ENCODE results near the gene CTCF. TPM values are rescaled to one million over a fixed set of nuclear protein-coding genes. Genes with fewer than 3 reads are reported as not detected.
A peak's percentile ranks its signal among the peaks of the same experiment; 100 is the strongest.

The CTCF gene
- total RNA-seq, 1 donor from 2014 or later: 31.3 TPM

DNA sequence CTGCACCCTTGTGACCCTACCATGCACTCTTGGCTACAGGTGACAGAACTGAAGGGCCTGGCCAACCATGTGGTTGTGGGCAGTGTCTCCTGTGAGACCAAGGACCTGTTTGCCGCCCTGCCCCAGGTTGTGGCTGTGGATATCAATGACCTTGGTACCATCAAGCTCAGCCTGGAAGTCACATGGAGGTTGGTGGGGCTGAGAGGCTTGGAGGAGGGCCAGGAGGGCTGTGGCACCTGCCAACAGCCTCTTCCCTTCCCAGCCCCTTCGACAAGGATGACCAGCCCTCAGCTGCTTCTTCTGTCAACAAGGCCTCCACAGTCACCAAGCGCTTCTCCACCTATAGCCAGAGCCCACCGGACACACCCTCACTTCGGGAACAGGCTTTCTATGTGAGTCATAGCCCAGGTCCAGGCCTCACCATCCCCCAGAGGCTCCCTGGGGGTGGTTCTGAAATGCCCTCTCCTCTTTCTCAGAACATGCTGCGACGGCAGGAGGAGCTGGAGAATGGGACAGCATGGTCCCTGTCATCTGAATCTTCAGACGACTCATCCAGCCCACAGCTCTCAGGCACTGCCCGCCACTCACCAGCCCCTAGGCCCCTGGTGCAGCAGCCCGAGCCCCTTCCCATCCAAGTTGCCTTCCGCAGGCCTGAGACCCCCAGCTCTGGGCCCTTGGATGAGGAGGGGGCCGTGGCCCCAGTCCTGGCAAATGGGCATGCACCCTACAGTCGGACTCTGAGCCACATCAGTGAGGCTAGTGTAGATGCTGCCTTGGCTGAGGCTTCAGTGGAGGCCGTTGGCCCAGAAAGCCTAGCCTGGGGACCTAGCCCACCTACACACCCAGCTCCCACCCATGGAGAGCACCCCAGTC lies 20.7 kb upstream of the CTCF start:
- peak overlapping the region in 1 of 3 donors; percentile 8 for H3K9ac ChIP-seq (ENCODE audit: low read depth in 1 of 3, low read length in 3 of 3)
- no peaks in the 10 kb centered on the region for H3K27me3 ChIP-seq (ENCODE audit: control insufficient read depth in 3 of 3, insufficient read depth in 3 of 3, low read length in 3 of 3)
- H3K27ac ChIP-seq (ENCODE audit: low read depth, low read length): no peak overlapping the region
- H3K4me3 ChIP-seq (ENCODE audit: low read length in 3 of 3): no peak overlapping the region
- H3K9me3 ChIP-seq (ENCODE audit: control insufficient read depth in 3 of 3, low read length in 3 of 3): no peaks in the 10 kb centered on the region
- peaks cover 29 to 71% (median 63%) of the 10 kb centered on the region in 3 donors for H3K4me1 ChIP-seq (ENCODE audit: control insufficient read depth in 3 of 3, insufficient read depth in 3 of 3, low read length in 3 of 3)
- H3K36me3 ChIP-seq (ENCODE audit: control insufficient read depth in 3 of 3, insufficient read depth in 3 of 3, low read length in 3 of 3): peaks cover 63 to 65% (median 64%) of the 10 kb centered on the region in 3 donors

GRCh38 chr16:67542464-67542863 lies 19.9 kb upstream of the CTCF start:
- Histone ChIP-seq H3K27ac (ENCODE audit: low read depth, low read length) (no peak overlapping the region), H3K9ac (ENCODE audit: low read depth in 1 of 3, low read length in 3 of 3) (no peak overlapping the region), H3K4me3 (ENCODE audit: low read length in 3 of 3) (no peak overlapping the region), H3K36me3 (ENCODE audit: control insufficient read depth in 3 of 3, insufficient read depth in 3 of 3, low read length in 3 of 3) (peaks cover 65 to 68% (median 67%) of the 10 kb centered on the region in 3 donors), H3K4me1 (ENCODE audit: control insufficient read depth in 3 of 3, insufficient read depth in 3 of 3, low read length in 3 of 3) (peaks cover 35 to 78% (median 65%) of the 10 kb centered on the region in 3 donors), H3K27me3 (ENCODE audit: control insufficient read depth in 3 of 3, insufficient read depth in 3 of 3, low read length in 3 of 3) (no peaks in the 10 kb centered on the region), H3K9me3 (ENCODE audit: control insufficient read depth in 3 of 3, low read length in 3 of 3) (no peaks in the 10 kb centered on the region)

GRCh38 chr16:67543036-67543435 lies 19.3 kb upstream of the CTCF start:
- Histone ChIP-seq H3K4me3 (ENCODE audit: low read length in 3 of 3) (no peak overlapping the region), H3K9ac (ENCODE audit: low read depth in 1 of 3, low read length in 3 of 3) (no peak overlapping the region), H3K4me1 (ENCODE audit: control insufficient read depth in 3 of 3, insufficient read depth in 3 of 3, low read length in 3 of 3) (peaks cover 40 to 84% (median 67%) of the 10 kb centered on the region in 3 donors), H3K27me3 (ENCODE audit: control insufficient read depth in 3 of 3, insufficient read depth in 3 of 3, low read length in 3 of 3) (no peaks in the 10 kb centered on the region), H3K36me3 (ENCODE audit: control insufficient read depth in 3 of 3, insufficient read depth in 3 of 3, low read length in 3 of 3) (peaks cover 67 to 72% (median 71%) of the 10 kb centered on the region in 3 donors), H3K27ac (ENCODE audit: low read depth, low read length) (no peak overlapping the region), H3K9me3 (ENCODE audit: control insufficient read depth in 3 of 3, low read length in 3 of 3) (no peaks in the 10 kb centered on the region)

DNA sequence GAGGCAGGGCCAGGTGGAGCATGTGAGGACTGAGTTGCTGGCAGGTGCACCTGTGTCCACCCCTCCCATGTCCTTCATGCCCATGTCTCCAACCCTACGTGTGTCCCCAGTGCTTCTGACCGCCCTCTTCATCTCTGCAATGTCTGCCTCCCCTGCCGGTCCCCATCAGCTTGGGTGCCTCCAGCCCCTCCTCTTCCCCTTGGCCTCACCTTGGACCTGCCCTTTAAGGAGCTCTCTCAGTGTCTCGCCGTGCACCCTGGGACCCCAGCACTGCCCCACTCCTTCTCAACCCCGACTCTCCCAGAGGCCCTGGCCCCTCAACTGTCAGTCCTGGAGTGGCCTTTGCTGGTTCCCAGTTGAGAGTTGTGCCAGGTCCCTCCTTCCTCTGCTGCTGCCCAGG lies 18.7 kb upstream of the CTCF start:
- no peaks in the 10 kb centered on the region for H3K27me3 ChIP-seq (ENCODE audit: control insufficient read depth in 3 of 3, insufficient read depth in 3 of 3, low read length in 3 of 3)
- no peak overlapping the region for H3K9ac ChIP-seq (ENCODE audit: low read depth in 1 of 3, low read length in 3 of 3)
- H3K36me3 ChIP-seq (ENCODE audit: control insufficient read depth in 3 of 3, insufficient read depth in 3 of 3, low read length in 3 of 3): peaks cover 73 to 78% (median 74%) of the 10 kb centered on the region in 3 donors
- no peak overlapping the region for H3K27ac ChIP-seq (ENCODE audit: low read depth, low read length)
- no peak overlapping the region for H3K4me3 ChIP-seq (ENCODE audit: low read length in 3 of 3)
- peaks cover 44 to 84% (median 67%) of the 10 kb centered on the region in 3 donors for H3K4me1 ChIP-seq (ENCODE audit: control insufficient read depth in 3 of 3, insufficient read depth in 3 of 3, low read length in 3 of 3)
- H3K9me3 ChIP-seq (ENCODE audit: control insufficient read depth in 3 of 3, low read length in 3 of 3): no peaks in the 10 kb centered on the region

GRCh38 chr16:67544329-67544841 lies 17.9 kb upstream of the CTCF start:
- no peak overlapping the region for H3K27ac ChIP-seq (ENCODE audit: low read depth, low read length)

DNA sequence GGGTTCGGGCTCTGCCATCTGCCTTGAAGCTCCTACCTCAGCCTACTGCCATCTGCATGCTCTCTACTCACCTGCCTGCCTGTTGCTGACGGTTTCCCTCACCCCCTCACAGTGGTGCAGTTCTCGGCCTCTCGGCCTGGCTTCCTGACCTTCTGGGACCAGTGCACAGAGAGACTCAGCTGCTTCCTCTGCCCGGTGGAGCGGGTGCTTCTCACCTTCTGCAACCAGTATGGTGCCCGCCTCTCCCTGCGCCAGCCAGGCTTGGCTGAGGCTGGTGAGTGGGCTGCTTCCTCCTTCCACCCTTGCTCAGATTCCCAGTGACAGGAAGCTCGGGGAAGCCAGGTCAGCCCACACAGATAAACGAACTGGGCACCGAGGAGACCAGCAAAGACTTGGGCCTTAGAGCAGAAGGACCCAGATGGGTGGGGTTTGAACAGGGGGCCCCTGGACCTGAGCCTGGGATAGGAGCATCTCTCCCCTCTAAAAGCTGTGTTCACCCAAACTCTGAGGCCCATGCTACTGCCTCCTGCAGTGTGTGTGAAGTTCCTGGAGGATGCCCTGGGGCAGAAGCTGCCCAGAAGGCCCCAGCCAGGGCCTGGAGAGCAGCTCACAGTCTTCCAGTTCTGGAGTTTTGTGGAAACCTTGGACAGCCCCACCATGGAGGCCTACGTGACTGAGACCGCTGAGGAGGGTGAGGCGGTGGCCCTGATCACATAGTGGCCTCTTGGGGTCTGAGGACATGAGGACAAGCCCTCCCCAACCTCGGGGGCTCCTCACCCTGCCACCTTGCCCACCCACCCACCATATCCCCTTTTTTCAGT lies 17.3 kb upstream of the CTCF start:
- Histone ChIP-seq H3K27ac (ENCODE audit: low read depth, low read length) (no peak overlapping the region), H3K9me3 (ENCODE audit: control insufficient read depth in 3 of 3, low read length in 3 of 3) (no peaks in the 10 kb centered on the region), H3K4me3 (ENCODE audit: low read length in 3 of 3) (no peak overlapping the region), H3K27me3 (ENCODE audit: control insufficient read depth in 3 of 3, insufficient read depth in 3 of 3, low read length in 3 of 3) (no peaks in the 10 kb centered on the region), H3K36me3 (ENCODE audit: control insufficient read depth in 3 of 3, insufficient read depth in 3 of 3, low read length in 3 of 3) (peaks cover 71 to 74% (median 73%) of the 10 kb centered on the region in 3 donors), H3K9ac (ENCODE audit: low read depth in 1 of 3, low read length in 3 of 3) (no peak overlapping the region), H3K4me1 (ENCODE audit: control insufficient read depth in 3 of 3, insufficient read depth in 3 of 3, low read length in 3 of 3) (peaks cover 50 to 88% (median 69%) of the 10 kb centered on the region in 3 donors)

More at GRCh38 chr16:67544329-67544841, 17.9 kb upstream of the CTCF start:
- Histone ChIP-seq H3K9me3 (ENCODE audit: control insufficient read depth in 3 of 3, low read length in 3 of 3) (no peaks in the 10 kb centered on the region), H3K4me1 (ENCODE audit: control insufficient read depth in 3 of 3, insufficient read depth in 3 of 3, low read length in 3 of 3) (peaks cover 44 to 84% (median 67%) of the 10 kb centered on the region in 3 donors), H3K9ac (ENCODE audit: low read depth in 1 of 3, low read length in 3 of 3) (no peak overlapping the region), H3K27me3 (ENCODE audit: control insufficient read depth in 3 of 3, insufficient read depth in 3 of 3, low read length in 3 of 3) (no peaks in the 10 kb centered on the region), H3K36me3 (ENCODE audit: control insufficient read depth in 3 of 3, insufficient read depth in 3 of 3, low read length in 3 of 3) (peaks cover 78 to 80% (median 78%) of the 10 kb centered on the region in 3 donors), H3K4me3 (ENCODE audit: low read length in 3 of 3) (no peak overlapping the region)

DNA sequence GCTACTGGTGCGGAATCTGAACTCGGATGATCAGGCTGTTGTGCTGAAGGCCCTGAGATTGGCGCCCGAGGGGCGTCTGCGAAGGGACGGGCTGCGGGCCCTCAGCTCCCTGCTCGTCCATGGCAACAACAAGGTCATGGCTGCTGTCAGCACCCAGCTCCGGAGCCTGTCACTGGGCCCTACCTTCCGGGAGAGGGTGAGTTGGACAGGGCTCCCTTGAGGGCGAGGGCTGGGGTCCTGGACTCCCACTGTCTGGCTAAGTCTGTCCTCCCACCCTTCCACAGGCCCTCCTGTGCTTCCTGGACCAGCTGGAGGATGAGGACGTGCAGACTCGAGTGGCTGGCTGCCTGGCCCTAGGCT lies 16.7 kb upstream of the CTCF start:
- Histone ChIP-seq H3K27me3 (ENCODE audit: control insufficient read depth in 3 of 3, insufficient read depth in 3 of 3, low read length in 3 of 3) (no peaks in the 10 kb centered on the region), H3K27ac (ENCODE audit: low read depth, low read length) (no peak overlapping the region), H3K4me3 (ENCODE audit: low read length in 3 of 3) (no peak overlapping the region), H3K9ac (ENCODE audit: low read depth in 1 of 3, low read length in 3 of 3) (no peak overlapping the region), H3K9me3 (ENCODE audit: control insufficient read depth in 3 of 3, low read length in 3 of 3) (no peaks in the 10 kb centered on the region), H3K4me1 (ENCODE audit: control insufficient read depth in 3 of 3, insufficient read depth in 3 of 3, low read length in 3 of 3) (peaks cover 52 to 83% (median 72%) of the 10 kb centered on the region in 3 donors), H3K36me3 (ENCODE audit: control insufficient read depth in 3 of 3, insufficient read depth in 3 of 3, low read length in 3 of 3) (peaks cover 66 to 68% (median 67%) of the 10 kb centered on the region in 3 donors)

DNA sequence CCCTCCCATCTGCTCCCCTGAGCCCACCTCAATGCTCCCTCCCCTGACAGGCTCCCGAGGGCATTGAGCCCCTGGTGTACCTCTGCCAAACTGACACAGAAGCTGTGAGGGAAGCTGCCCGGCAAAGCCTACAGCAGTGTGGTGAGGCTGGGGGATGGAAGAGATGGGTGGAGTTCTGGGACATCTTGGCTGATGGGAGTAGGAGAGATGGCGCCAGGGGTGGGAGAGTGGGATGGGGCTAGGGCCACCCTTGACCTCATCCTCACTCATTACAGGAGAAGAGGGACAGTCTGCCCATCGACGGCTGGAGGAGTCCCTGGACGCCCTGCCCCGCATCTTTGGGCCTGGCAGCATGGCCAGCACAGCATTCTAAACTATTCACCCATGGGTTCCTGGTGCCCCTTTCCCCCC lies 16.2 kb upstream of the CTCF start:
- H3K9ac ChIP-seq (ENCODE audit: low read depth in 1 of 3, low read length in 3 of 3): peak overlapping the region in 1 of 3 donors; percentile 75
- peaks cover 62 to 65% (median 63%) of the 10 kb centered on the region in 3 donors for H3K36me3 ChIP-seq (ENCODE audit: control insufficient read depth in 3 of 3, insufficient read depth in 3 of 3, low read length in 3 of 3)
- H3K27ac ChIP-seq (ENCODE audit: low read depth, low read length): peak overlapping the region; percentile 17

GRCh38 chr16:67546761-67547422 lies 15.4 kb upstream of the CTCF start:
- Histone ChIP-seq H3K9me3 (ENCODE audit: control insufficient read depth in 3 of 3, low read length in 3 of 3) (no peaks in the 10 kb centered on the region), H3K9ac (ENCODE audit: low read depth in 1 of 3, low read length in 3 of 3) (peak overlapping the region in 2 of 3 donors; percentile 59 to 75), H3K4me1 (ENCODE audit: control insufficient read depth in 3 of 3, insufficient read depth in 3 of 3, low read length in 3 of 3) (peaks cover 53 to 80% (median 67%) of the 10 kb centered on the region in 3 donors), H3K27me3 (ENCODE audit: control insufficient read depth in 3 of 3, insufficient read depth in 3 of 3, low read length in 3 of 3) (no peaks in the 10 kb centered on the region), H3K27ac (ENCODE audit: low read depth, low read length) (peak overlapping the region; percentile 17), H3K36me3 (ENCODE audit: control insufficient read depth in 3 of 3, insufficient read depth in 3 of 3, low read length in 3 of 3) (peaks cover 55 to 57% (median 56%) of the 10 kb centered on the region in 3 donors), H3K4me3 (ENCODE audit: low read length in 3 of 3) (peak overlapping the region in 1 of 3 donors; percentile 13)

More for the DNA sequence above, 16.2 kb upstream of the CTCF start:
- no peaks in the 10 kb centered on the region for H3K9me3 ChIP-seq (ENCODE audit: control insufficient read depth in 3 of 3, low read length in 3 of 3)
- no peaks in the 10 kb centered on the region for H3K27me3 ChIP-seq (ENCODE audit: control insufficient read depth in 3 of 3, insufficient read depth in 3 of 3, low read length in 3 of 3)
- H3K4me3 ChIP-seq (ENCODE audit: low read length in 3 of 3): no peak overlapping the region
- peaks cover 52 to 82% (median 72%) of the 10 kb centered on the region in 3 donors for H3K4me1 ChIP-seq (ENCODE audit: control insufficient read depth in 3 of 3, insufficient read depth in 3 of 3, low read length in 3 of 3)
